Right lung (tissue), 5 donors: ENCODE data around the gene C3orf20. TPM values are rescaled to one million over a fixed set of nuclear protein-coding genes. Genes with fewer than 3 reads are reported as not detected.
A peak's percentile ranks its signal among the peaks of the same experiment; 100 is the strongest.
"Not testable (repeated sequence)": the region's sequence is repeated elsewhere in the genome, so short reads cannot be mapped to it uniquely, and the experiment has no call there.

Experiments used
- DNase-seq, 2 donors: peaks; one replicate each; pipeline ENCODE4 v3.0.0-alpha.2; 2013
- polyA plus RNA-seq, 5 donors: library from polyadenylated mRNA; unstranded; fragments of 120-200 nt; gene quantifications; one replicate each; pipeline versions ENCODE4 v1.2.1 to v1.2.3, GENCODE V29; 2013; ENCODE audit warnings: inconsistent platforms in 1 of 5, low replicate concordance in 1 of 5; ENCODE audit not compliant: insufficient read length in 5 of 5, insufficient read depth in 1 of 5

C3orf20 gene
- polyA plus RNA-seq, 5 donors, result 0.05 to 0.25 (median 0.19) TPM; not detected in 1

GRCh38 chr3:14698601-14699244 lies 23.8 kb downstream of the C3orf20 start:
- DNase-seq, result no peak

DNA sequence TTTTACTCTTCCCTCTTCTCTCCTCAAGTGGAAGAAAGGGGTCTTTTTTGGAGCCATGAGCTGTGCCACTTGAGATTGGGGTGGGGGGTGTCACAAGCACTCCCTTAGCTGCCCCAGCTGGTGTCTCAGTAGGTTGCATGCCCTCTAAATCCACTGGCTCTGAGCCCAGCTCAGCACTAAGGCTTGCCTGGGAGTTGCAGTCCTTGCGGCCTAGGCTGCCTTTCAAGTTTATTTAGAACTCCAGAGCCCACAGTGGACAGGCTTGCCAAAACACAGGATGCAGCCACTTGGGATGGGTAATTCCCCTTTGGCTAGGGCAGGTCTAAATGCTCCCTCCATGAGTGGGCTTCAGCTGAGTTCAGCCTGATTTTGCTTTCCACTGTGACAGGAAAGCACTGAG lies 24.7 kb downstream of the C3orf20 start:
- DNase-seq, result no peak

- DNase-seq, result no peak
Measured at GRCh38 chr3:14700891-14701290, 25.9 kb downstream of the C3orf20 start.

GRCh38 chr3:14701676-14702075 lies 26.7 kb downstream of the C3orf20 start:
- DNase-seq, result no peak

DNA sequence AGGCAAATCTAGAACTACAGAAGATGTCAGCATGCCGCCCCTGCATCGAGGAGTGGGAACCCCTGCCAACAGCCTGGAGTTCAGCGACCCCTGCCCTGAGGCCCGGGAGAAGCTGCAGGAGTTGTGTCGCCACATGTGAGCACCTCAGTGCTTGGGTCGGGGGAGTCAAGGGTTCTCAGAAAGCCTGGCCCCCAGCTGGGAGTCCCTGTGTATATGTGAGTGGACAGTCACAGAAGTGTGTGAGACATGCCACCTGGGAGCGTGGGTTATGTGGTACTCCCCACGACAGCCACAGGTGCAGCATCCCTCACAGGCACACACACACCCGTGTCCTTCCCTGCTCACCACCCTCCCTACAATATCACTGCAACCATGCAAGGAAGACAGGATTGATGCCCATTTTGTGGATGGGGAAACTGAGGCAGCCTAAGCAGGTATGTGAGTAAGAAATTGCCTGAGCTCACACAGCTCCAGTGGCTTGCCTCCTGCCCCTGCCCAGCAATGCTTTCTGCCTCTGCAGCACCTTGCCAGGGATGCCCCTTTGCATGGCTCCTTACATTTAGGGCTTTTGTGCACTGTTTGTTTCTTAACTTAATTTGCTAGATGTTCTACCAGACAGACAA lies 28.3 kb downstream of the C3orf20 start:
- DNase-seq, result no peak

GRCh38 chr3:14703791-14704190 lies 28.9 kb downstream of the C3orf20 start:
- no peak for DNase-seq

- DNase-seq, result no peak
Measured at GRCh38 chr3:14706096-14706495, 31.2 kb downstream of the C3orf20 start.

DNA sequence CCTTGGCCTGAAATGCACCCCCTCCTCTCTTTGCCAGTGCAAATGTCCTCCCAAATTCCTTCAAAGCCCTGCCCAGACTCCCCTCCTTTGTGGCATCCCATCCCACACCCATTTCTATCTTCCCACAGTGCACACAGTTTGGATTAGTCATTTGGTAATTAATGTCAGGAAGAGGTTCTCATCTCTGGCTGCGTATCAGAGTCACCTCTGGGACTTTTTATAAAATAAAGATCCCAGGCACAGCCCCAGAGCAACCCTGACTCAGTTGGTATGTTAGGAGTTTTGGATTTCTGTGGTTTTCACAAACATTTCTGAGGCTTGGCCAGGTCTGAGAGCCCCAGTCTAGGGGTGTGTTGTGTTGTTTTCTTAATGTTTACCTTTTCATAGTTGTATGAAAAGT lies 41.6 kb downstream of the C3orf20 start:
- DNase-seq, result no peak

DNA sequence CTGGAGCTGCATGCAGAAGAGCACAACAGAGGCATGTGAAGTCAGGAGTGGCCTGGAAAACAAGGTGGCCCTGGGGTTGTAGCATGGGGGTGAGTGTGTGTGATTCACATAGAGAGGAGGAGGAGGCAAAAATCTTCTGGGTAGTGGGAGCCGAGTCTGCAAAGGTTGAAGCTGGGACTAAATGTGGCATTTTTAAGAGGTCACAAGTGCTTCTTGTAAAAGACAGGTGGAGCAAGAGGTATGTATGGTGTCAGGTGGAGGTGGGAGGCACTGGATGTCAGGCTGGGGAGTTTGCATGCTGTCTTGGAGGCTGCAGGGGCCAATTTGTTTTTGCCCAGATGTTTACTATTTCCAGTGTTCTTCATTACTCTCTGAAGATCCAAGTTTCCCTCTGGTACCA lies 42.4 kb downstream of the C3orf20 start:
- no peak for DNase-seq

- no peak for DNase-seq
Measured at GRCh38 chr3:14718539-14718938, 43.6 kb downstream of the C3orf20 start.

DNA sequence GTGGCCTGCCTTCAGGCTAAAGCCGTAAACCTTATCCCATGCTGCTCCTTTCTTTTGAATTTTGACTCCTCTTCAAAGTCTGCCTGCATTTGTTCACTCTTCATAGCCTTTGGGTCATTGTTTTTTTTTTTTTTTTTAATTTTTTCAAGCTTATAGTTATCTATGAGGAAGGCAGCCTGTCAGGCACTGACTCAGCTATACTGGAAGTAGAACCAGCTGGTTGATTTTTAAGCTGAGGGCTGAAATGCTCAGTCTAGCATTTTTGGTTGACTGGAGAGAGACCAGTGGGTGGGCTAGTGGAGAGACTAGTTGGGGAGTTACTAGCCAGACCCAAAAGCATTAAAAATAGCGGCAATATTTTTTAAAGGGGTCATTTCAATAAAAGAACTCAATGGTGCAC lies 44.1 kb downstream of the C3orf20 start:
- no peak for DNase-seq

DNA sequence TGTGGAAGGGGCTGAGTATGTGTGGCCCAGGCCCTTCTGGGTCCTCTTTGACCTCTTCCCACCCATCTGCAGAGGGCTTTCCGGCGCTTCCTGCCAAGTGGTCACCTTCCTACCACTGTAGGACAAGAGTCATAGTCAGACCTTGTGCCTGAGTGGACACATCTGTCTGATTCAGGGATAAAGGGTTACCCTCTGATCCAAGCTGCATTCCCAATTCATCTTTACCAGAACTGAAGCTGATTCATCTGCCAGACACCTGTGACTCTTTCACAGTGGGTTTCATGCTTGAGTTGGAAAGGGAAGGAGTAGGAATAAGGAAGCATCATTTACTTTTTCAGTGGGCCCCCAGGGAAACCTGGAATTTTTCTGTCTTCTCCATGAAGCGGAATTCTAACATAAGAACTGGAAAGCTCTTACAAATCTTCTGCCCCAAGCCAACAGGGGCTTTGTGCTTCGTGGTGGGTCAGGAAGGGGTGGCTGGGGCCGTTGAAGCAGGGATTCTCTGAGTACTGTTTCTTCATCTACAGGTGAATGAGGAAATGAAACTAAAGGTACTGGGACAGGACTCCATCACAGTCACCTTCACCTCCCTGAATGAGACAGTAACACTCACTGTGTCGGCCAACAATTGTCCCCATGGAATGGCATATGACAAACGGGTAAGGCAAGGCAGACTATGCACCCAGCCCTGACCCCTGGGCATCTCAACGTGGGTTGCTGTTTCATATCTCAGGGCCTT lies 46.4 kb downstream of the C3orf20 start:
- no peak for DNase-seq

DNA sequence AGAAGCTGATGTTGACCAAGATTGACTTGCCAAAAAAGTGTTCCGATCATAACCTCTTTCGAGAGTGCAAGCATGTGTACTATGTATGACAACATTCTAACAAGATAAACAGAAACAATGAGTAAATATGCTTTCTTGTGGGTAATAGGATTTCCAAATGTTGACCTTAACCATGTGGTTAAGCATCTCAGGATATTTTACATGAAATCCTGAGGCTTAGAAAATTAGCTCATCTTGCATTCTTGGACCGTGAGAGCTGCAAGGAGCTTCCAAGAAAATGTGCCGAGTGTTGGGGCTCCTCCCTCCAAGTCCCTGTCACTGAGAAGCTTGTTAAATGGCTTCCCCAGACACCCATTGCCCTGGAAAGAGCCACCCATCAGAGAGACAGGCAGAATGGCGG lies 50.1 kb downstream of the C3orf20 start:
- DNase-seq, result peak; percentile 63 to 70

- DNase-seq, result peak; percentile 94 to 96
Measured at GRCh38 chr3:14725564-14726440, 50.9 kb downstream of the C3orf20 start.

DNA sequence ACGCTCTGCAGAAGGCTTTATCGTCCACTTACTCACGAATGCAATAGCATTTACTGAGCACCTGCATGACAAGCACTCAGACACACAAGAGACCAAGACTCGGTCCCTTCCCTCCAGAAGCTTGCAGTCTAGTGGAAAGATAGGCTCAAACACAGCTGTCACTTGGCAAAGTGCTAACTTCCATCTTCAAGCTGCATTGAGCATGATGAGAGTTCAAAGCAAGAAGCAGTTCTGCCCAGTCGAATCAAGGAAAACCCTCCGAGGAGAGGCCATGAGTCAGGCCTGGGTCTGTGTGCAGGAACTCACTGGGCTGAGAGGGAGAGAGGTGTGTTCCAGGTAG lies 51.5 kb downstream of the C3orf20 start:
- DNase-seq, result peak in 1 of 2 donors; percentile 83

GRCh38 chr3:14728113-14728512 lies 53.2 kb downstream of the C3orf20 start:
- no peak for DNase-seq

- no peak for DNase-seq
Measured at GRCh38 chr3:14730703-14731382, 55.9 kb downstream of the C3orf20 start.

DNA sequence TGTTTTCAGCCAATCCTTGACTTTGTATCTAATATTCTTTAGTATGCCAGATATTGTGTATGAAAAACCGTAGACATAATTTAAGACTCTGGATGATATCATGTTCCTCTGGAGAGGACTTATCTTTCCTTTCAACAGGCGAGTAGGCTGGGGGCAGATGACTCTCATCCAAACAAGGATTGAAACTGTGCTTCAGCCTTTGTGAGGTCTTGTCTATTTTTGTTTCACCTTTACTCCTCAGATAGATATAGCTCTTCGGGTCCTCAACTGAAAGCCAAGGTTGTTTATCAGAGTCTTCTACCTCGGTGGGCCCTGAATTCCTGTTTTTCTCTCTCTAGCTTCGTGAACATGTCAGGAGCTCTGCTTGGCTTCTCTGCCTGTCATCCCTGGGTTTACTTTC lies 66.0 kb downstream of the C3orf20 start:
- no peak for DNase-seq

DNA sequence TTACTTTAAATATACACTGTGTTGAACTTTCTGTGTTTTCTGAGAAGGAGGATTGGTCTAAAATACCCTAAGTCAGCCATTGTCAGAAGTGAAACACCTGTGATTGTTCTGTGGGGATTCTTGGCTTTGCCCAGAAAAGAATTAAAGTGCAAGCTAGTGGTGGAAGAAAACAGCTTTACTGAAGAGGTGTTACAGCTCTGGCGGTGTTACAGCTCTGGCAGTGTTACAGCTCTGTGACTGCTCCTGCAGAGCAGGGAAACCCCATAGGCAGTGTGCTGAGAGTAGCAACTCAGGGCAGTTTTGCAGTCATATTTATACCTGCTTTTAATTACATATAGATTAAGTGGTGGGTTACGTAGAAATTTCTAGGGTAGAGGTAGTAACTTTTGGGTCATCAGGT lies 66.6 kb downstream of the C3orf20 start:
- no peak for DNase-seq

DNA sequence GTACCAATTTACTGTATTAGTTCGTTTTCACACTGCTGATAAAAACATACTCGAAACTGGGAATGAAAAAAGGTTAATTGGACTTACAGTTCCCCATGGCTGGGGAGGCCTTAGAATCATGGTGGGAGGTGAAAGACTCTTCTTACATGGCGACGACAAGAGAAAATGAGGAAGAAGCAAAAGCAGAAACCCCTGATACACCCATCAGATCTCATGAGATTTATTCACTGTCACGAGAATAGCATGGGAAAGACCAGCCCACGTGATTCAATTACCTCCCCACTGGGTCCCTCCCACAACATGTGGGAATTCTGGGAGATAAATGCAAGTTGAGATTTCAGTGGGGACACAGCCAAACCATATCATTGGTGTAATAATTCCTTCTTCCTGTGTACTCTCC lies 69.6 kb downstream of the C3orf20 start:
- no peak for DNase-seq

DNA sequence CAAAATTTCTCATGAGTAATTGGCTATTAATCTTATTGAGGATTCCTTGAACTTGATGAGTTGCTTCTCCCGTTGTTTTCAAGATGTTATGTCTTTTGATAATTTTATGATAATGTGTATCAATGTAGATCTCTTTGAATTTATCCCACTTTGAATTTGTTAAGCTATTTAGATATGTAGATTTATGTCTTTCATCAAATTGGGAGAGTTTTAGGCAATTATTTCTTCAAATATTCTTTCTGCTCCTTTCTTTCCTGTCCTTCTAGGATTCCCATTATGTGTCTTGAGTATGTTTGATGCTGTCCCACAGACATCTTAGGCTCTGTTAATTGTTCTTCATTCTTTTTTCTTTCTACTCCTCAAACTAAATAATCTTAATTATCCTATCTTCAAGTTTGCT lies 75.7 kb downstream of the C3orf20 start:
- DNase-seq, result no peak

GRCh38 chr3:14752979-14753378 lies 78.0 kb downstream of the C3orf20 start:
- DNase-seq, result not testable (repeated sequence)
